Stimulated activated CD4-positive, alpha-beta T cell treated with anti-CD3 and anti-CD28 coated beads, Interleukin-4, amount 100 ng/mL, for 24 hours (primary cell): Measurements from ENCODE around the gene LKAAEAR1.

Source experiments
- DNase-seq: peaks from one replicate; pipeline ENCODE4 v3.0.0-alpha.2; 2020

LKAAEAR1 gene

GRCh38 chr20:64077876-64078551 is 6.2 kb downstream of the LKAAEAR1 start:
- peak; percentile 50 for DNase-seq

DNA sequence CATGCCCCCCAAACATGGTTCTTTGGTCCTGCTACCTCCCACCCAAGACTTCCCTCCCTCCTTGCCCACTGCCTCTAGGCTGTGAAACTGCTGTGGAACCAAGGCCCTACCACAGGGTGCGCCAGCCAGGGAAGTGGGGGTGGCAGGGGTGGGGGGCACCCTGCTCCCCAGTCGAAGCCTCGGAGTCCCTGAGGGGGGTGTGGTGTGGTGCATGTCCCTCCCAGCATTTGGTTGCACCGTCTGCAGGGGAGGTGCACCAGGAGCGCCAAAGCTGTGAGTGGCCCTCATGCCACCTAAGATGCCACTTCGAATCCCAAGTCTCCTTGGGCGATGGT is 6.7 kb downstream of the LKAAEAR1 start:
- DNase-seq: no peak

GRCh38 chr20:64077094-64077493 is 7.1 kb downstream of the LKAAEAR1 start:
- DNase-seq: peak; percentile 40

- DNase-seq: no peak
Observed at GRCh38 chr20:64076061-64076997, 7.9 kb downstream of the LKAAEAR1 start.

GRCh38 chr20:64075556-64075955 is 8.6 kb downstream of the LKAAEAR1 start:
- DNase-seq: no peak

- DNase-seq: no peak
Observed at GRCh38 chr20:64074963-64075362, 9.2 kb downstream of the LKAAEAR1 start.

- no peak for DNase-seq
Observed at GRCh38 chr20:64074184-64074789, 9.9 kb downstream of the LKAAEAR1 start.

- DNase-seq: no peak
Observed at GRCh38 chr20:64073476-64074183, 10.6 kb downstream of the LKAAEAR1 start.

GRCh38 chr20:64072498-64073063 is 11.6 kb downstream of the LKAAEAR1 start:
- DNase-seq: no peak

- DNase-seq: no peak
Observed at GRCh38 chr20:64071341-64072332, 12.6 kb downstream of the LKAAEAR1 start.

GRCh38 chr20:64070244-64070993 is 13.8 kb downstream of the LKAAEAR1 start:
- no peak for DNase-seq

DNA sequence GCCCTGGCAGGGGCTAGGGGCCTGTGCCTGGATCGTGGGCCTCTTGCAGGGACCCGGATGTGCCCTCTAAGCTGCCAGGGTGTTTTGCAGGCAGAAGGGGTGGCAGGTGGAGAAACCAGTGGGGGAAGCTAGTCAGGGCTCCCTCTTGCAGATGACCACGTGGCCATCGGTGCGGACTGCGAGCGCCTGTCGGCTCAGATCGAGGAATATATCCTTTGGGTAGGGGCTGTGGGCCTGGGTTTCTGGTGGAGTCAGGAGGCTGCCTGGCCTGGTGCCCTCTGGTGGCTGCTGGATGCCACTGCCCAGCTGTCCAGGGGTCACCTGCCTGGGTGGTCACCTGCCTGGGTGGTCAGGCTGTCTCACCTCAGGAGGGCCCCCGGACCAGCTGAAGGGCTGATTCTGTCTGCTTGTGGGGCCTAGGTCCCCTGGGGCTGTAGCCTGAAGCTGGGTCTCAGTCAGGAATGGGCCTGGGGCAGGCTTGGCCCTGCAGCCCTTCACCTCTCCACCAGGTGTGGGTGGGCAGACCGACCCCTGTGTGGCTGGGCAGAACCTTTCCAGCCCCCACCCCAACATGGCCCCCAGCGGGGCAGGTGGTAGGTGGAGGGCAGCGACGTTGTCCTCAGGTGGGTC is 14.5 kb downstream of the LKAAEAR1 start:
- peak; percentile 32 for DNase-seq

DNA sequence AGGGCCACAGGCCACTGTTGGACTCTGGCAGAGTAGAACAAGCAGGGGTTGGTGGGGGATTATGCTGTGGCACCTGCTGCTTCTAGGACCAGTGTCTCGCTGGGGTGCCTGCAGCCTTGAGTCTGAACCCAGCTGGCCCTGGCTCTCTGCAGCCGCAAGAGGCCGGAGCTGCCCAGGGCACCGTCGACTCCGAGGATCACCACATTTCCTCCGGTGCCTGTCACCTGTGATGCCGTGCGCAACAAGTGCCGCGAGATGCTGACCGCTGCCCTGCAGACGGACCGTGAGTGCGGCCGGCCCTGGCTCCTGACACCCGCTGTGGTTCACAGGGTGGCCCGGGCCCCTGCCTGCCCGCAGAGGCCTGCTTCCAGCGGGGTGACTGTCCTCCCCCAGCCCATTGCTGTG is 15.0 kb downstream of the LKAAEAR1 start:
- no peak for DNase-seq

GRCh38 chr20:64068386-64069208 is 15.6 kb downstream of the LKAAEAR1 start:
- DNase-seq: no peak

DNA sequence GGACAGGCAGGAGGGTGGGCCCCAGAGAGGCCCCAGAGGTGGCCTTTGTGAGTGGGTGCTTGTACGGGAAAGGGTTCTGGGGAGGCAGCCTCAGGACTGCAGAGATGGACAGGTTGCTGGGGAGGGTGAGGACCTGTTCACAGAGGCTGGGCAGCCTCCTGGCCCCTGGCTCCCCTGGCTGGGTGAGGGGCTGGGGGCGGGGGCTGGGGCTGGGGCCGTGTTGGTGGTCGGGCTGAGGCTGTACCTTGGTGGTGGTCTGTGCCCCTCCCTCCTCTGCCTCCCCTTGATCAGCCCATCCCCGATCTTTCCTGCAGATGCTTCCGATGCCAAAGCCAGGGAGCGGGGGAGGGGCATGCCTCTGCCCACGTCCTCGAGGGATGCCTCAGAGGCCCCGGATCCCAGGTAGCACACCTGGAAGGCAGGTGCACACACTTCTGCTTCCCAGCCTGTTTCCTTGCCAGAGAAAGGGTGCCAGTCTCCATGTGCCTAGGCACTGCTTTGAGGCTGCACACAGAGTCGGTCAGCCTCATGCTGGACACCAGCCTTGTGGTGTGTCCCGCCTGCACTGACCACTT is 16.4 kb downstream of the LKAAEAR1 start:
- DNase-seq: no peak

- no peak for DNase-seq
Observed at GRCh38 chr20:64067005-64067632, 17.1 kb downstream of the LKAAEAR1 start.

- peak; percentile 42 for DNase-seq
Observed at GRCh38 chr20:64065974-64066343, 18.2 kb downstream of the LKAAEAR1 start.
